Measurements from ENCODE around the gene UBE3A. TPM values are rescaled to one million over a fixed set of nuclear protein-coding genes. Genes with fewer than 3 reads are reported as not detected.

UBE3A gene
- total RNA-seq, 1 donor from 2014 or later = 93.1 TPM

DNA sequence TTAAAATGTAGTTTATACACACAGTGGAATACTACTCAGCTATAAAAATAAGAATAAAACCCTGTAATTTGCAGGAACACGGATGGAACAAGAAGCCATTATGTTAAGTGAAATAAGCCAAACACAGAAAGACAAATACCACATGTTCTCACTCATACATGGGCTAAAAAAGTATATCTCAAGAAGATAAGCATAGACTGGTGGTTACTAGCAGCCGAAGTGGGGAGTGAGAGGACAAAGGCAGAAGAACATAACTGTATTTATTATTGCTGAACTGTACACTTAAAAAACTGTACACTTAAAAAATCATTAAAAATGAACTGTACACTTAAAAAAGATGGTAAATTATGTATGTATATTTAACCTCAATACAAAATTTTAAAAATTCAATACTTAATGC lies 11.0 kb downstream of the UBE3A start:
- Histone ChIP-seq H3K4me1 (peaks cover 2% of the 10 kb centered on the region), H3K36me3 (no peaks in the 10 kb centered on the region), H3K4me3 (no peak overlapping the region), H3K27ac (no peak overlapping the region), H3K9me3 (no peaks in the 10 kb centered on the region), H3K27me3 (no peaks in the 10 kb centered on the region)
- TF ChIP-seq, protein P1, sequence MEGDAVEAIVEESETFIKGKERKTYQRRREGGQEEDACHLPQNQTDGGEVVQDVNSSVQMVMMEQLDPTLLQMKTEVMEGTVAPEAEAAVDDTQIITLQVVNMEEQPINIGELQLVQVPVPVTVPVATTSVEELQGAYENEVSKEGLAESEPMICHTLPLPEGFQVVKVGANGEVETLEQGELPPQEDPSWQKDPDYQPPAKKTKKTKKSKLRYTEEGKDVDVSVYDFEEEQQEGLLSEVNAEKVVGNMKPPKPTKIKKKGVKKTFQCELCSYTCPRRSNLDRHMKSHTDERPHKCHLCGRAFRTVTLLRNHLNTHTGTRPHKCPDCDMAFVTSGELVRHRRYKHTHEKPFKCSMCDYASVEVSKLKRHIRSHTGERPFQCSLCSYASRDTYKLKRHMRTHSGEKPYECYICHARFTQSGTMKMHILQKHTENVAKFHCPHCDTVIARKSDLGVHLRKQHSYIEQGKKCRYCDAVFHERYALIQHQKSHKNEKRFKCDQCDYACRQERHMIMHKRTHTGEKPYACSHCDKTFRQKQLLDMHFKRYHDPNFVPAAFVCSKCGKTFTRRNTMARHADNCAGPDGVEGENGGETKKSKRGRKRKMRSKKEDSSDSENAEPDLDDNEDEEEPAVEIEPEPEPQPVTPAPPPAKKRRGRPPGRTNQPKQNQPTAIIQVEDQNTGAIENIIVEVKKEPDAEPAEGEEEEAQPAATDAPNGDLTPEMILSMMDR (IDR thresholded peaks at IDR 0.05) = no peak
- intact Hi-C loops (cut with DNase I) = no loop called here
- ATAC-seq = no peak
- no peak for DNase-seq

DNA sequence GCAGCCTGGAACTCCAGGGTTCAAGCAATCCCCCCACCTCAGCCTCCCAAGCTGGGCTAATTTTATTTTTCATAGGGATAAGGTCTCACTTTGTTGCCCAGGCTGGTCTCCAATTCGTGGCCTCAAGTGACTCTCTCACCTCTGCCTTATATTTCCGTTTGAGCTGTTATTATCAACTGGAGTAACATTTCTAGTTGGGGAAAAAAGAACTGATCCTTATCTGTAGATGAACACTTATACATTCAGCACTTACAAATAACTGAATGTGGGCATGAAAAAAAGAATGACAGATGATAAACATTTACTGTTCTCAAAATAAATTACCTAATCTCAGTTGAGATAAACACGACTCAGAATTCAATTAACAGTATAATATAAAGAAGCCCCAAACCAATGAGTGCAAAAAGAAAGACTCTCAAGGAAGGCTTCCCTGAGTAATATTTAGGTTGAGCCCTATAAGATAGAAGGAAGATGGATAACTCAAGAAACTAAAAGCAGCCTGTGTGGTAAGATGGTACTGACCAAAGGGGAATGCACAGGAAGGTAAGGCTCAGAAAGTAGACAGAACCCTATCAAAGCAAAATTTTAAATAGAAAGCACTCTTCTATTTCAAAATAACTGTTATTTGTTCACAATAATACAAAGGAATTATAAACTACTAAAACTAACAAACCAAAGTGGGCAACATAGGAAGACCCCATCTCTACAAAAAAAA lies 11.8 kb downstream of the UBE3A start:
- TF ChIP-seq, protein P1 (IDR thresholded peaks at IDR 0.05) = no peak
- Histone ChIP-seq H3K9me3 (no peaks in the 10 kb centered on the region), H3K27ac (no peak overlapping the region), H3K36me3 (no peaks in the 10 kb centered on the region), H3K4me1 (peaks cover 2% of the 10 kb centered on the region), H3K27me3 (no peaks in the 10 kb centered on the region), H3K4me3 (no peak overlapping the region)
- intact Hi-C loops (cut with DNase I) = no loop called here
- no peak for DNase-seq
- ATAC-seq = no peak

DNA sequence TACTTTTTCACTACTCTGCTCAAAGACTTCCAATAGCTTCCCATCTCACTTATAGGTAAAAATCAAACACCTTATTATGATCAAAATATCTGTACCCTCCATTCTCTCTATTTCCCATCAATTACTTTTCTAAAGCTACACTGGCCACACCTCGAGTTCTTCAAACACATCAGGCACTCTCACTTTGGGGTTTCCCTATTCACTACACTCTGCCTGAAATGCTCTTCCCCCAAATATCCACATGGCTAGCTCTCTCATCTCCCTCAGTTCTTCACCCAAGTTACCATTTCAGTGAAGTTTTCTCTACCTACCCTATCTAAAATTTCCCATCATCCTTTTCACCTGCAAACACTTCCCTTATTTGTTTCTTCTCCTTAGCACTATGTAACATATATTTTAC lies 14.8 kb downstream of the UBE3A start:
- TF ChIP-seq, protein P1 (IDR thresholded peaks at IDR 0.05) = no peak
- intact Hi-C loops (cut with DNase I) = no loop called here
- Histone ChIP-seq H3K4me3 (no peak overlapping the region), H3K4me1 (peaks cover 2% of the 10 kb centered on the region), H3K27ac (no peak overlapping the region), H3K27me3 (no peaks in the 10 kb centered on the region), H3K9me3 (peaks cover 4% of the 10 kb centered on the region), H3K36me3 (no peaks in the 10 kb centered on the region)
- DNase-seq = no peak
- no peak for ATAC-seq

DNA sequence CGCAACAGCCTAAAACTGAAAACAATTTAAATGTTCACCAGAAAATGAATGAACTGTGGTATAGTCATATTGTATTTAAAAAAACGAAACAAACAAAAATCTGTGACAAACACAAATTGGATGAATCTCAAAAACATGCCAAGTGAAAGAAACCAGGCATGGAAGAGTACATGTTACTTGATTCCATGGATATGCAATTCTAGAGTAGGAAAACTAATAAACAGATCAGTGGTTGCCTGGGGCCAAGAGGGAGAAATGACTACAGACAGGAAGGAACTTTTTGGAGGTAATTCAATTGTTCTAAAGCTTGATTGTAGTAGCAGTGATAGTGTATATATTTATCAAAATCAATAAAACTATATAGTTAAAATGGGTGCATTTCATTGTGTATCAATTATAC lies 16.8 kb downstream of the UBE3A start:
- ATAC-seq = no peak
- TF ChIP-seq, protein P1 (IDR thresholded peaks at IDR 0.05) = no peak
- intact Hi-C loops (cut with DNase I) = no loop called here
- Histone ChIP-seq H3K9me3 (peaks cover 4% of the 10 kb centered on the region), H3K27me3 (no peaks in the 10 kb centered on the region), H3K27ac (no peak overlapping the region), H3K36me3 (no peaks in the 10 kb centered on the region), H3K4me3 (no peak overlapping the region), H3K4me1 (no peaks in the 10 kb centered on the region)
- no peak for DNase-seq

DNA sequence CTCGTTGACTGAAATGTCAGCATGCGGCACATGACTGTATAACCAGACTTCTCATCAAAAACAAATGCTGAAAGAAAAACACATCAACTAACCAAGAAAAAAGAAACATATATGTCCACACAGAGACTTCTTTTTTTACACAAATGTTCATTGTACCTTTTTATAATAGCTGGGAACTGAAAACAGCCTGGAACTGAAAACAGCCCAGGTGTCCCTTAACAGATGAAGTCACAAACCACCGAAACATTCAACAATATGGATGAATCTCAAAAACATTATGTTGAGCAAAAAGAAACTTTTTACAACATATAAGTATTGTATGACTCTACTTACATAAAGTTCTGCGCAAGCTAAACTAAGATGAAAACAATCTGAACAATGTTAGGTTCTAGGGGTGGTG lies 20.6 kb downstream of the UBE3A start:
- Histone ChIP-seq H3K4me1 (no peaks in the 10 kb centered on the region), H3K27me3 (no peaks in the 10 kb centered on the region), H3K36me3 (no peaks in the 10 kb centered on the region), H3K27ac (no peak overlapping the region), H3K9me3 (peaks cover 4% of the 10 kb centered on the region), H3K4me3 (no peak overlapping the region)
- intact Hi-C loops (cut with DNase I) = no loop called here
- DNase-seq (no peak), ATAC-seq (no peak)
- TF ChIP-seq, protein P1 (IDR thresholded peaks at IDR 0.05) = no peak

DNA sequence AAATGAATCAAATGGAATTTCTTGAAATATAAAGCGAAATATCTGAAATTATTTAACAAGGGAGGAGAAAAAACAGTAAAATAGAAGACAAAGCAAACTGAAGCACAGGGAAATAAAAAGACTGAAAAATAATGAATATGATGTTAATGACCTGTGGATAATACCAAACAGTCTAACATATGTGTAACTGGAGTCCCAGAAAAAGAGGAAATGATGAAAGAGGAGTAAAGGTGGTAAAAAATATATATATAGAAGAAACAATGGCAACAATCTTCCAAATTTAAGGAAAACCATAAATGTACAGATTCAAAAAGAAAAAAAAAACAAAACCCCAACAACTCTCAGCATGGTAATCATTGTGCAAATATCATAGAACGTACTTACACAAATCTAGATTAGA lies 21.2 kb downstream of the UBE3A start:
- DNase-seq (no peak), ATAC-seq (no peak)
- Histone ChIP-seq H3K4me3 (no peak overlapping the region), H3K27ac (no peak overlapping the region), H3K27me3 (no peaks in the 10 kb centered on the region), H3K4me1 (no peaks in the 10 kb centered on the region), H3K36me3 (no peaks in the 10 kb centered on the region), H3K9me3 (peaks cover 4% of the 10 kb centered on the region)
- TF ChIP-seq, protein P1 (IDR thresholded peaks at IDR 0.05) = no peak
- intact Hi-C loops (cut with DNase I) = no loop called here

Measured in upper lobe of right lung (tissue), 1 donor.